Inferior parietal cortex (tissue), 1 donor: ENCODE data around the gene BLOC1S5.
"Not testable (repeated sequence)": the region's sequence is repeated elsewhere in the genome, so short reads cannot be mapped to it uniquely, and the experiment has no call there.

ENCODE experiments used
- DNase-seq: peaks from one replicate; pipeline ENCODE4 v3.0.0-alpha.2; 2016; ENCODE audit errors: extremely low spot score

The BLOC1S5 gene

GRCh38 chr6:8080362-8081151 lies 16.4 kb upstream of the BLOC1S5 start:
- no peak for DNase-seq

GRCh38 chr6:8079126-8079525 lies 14.9 kb upstream of the BLOC1S5 start:
- no peak for DNase-seq

- DNase-seq = no peak
Measured at GRCh38 chr6:8077991-8078390, 13.8 kb upstream of the BLOC1S5 start.

GRCh38 chr6:8075704-8076103 lies 11.5 kb upstream of the BLOC1S5 start:
- no peak for DNase-seq

GRCh38 chr6:8075185-8075584 lies 11.0 kb upstream of the BLOC1S5 start:
- no peak for DNase-seq

- DNase-seq = no peak
Measured at GRCh38 chr6:8074213-8074612, 10.0 kb upstream of the BLOC1S5 start.

GRCh38 chr6:8073758-8074157 lies 9.6 kb upstream of the BLOC1S5 start:
- DNase-seq = no peak

GRCh38 chr6:8070718-8071117 lies 6.5 kb upstream of the BLOC1S5 start:
- DNase-seq = no peak

- DNase-seq = no peak
Measured at GRCh38 chr6:8069631-8070284, 5.6 kb upstream of the BLOC1S5 start.

- DNase-seq = no peak
Measured at GRCh38 chr6:8069151-8069550, 5.0 kb upstream of the BLOC1S5 start.

GRCh38 chr6:8066108-8066507 lies 1.9 kb upstream of the BLOC1S5 start:
- no peak for DNase-seq

GRCh38 chr6:8065519-8065911 lies 1.3 kb upstream of the BLOC1S5 start:
- DNase-seq = peak; percentile 31

- DNase-seq = no peak
Measured at GRCh38 chr6:8064638-8065518, 689 bp upstream of the BLOC1S5 start.

GRCh38 chr6:8061736-8062135 lies 2.5 kb downstream of the BLOC1S5 start:
- DNase-seq = no peak

- DNase-seq = no peak
Measured at GRCh38 chr6:8060346-8060745, 3.8 kb downstream of the BLOC1S5 start.

- peak; percentile 27 for DNase-seq
Measured at GRCh38 chr6:8059129-8059528, 5.1 kb downstream of the BLOC1S5 start.

- DNase-seq = no peak
Measured at GRCh38 chr6:8057793-8058192, 6.4 kb downstream of the BLOC1S5 start.

- DNase-seq = no peak
Measured at GRCh38 chr6:8057263-8057662, 6.9 kb downstream of the BLOC1S5 start.

GRCh38 chr6:8054276-8054675 lies 9.9 kb downstream of the BLOC1S5 start:
- no peak for DNase-seq

- DNase-seq = no peak
Measured at GRCh38 chr6:8047541-8048292, 16.5 kb downstream of the BLOC1S5 start.

- DNase-seq = not testable (repeated sequence)
Measured at GRCh38 chr6:8045769-8046168, 18.4 kb downstream of the BLOC1S5 start.

GRCh38 chr6:8043221-8043620 lies 21.0 kb downstream of the BLOC1S5 start:
- no peak for DNase-seq
